GM18520 (cell line): ENCODE data around the gene IMPDH1.
"Not testable (repeated sequence)": the region's sequence is repeated elsewhere in the genome, so short reads cannot be mapped to it uniquely, and the experiment has no call there.

Experiments used
- ATAC-seq: cut with Tn5 transposase; IDR thresholded peaks from one replicate; pipeline ENCODE4 v1.9.1; 2021; ENCODE audit not compliant: unreplicated experiment

IMPDH1 gene

DNA sequence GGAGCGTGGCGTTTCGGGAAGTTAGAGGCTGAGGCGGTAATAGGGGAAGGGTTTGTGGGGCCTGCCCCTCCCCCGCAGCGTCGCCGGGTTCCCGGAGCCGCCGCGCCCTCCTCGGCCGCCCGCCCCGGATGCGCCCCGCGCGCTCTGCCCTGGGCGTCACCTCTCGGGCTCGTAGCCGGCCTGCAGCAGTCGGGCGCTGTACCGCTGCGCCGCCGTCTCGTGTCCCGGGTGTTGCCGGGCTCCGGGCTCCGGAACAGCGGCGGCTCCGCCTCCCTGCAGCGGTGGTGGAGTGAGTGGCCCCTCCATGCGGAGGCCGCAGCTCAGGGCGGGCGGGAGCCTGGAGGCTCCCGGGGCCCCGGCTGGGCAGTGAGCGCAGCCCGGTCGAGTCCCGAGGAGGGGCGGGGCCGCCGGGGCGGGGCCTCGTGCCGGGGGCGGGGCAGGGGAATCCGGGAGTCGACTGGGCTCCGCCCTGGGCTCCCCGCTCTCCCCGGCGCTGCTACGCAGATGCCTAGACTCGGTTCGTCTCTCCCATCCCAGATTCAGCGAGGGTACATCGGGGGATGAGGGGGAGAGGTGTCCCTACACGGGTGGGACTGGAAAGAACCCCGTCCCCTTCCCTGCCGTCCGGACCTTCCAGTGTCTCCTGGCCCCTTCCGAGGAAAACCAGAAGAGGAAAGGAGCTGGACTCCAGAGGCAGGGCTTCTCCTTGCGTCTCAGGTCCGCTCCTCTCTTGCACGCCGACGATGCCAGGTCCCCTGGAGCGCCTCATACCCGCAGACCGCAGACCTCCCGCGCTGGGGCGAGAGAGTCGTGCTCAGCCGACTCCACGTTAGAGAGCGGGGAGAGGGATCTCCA lies at the start of gene IMPDH1:
TSS of gene IMPDH1 (minus strand) at position 387 of the 855 bp plus-strand sequence. CDS start at position 306, 81 bp downstream.
- ATAC-seq: peak; percentile 80

DNA sequence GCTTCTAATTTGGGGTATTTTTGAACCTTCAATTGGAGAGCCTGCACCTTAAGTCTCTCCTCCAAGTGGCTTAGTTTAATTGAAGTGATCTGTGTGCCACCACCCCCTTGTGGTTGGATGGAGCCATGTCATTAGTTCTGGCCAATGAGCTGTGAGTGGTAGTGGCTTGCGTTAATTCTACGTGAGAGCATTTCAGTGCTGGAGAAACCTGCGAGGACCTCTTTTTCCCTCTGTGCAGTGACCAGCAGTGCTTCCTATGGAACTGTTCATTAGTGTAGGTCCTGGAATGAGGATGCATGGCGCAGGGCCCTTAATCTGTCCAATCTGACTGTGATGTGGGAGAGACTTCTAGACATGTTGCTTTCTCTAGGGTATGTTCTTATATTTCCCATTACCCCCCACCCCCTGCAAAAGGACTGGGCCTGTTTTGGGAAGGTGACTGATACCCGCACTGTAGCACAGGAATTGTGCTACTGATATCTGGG lies 49.7 kb upstream of the IMPDH1 start:
- peak; percentile 28 for ATAC-seq

DNA sequence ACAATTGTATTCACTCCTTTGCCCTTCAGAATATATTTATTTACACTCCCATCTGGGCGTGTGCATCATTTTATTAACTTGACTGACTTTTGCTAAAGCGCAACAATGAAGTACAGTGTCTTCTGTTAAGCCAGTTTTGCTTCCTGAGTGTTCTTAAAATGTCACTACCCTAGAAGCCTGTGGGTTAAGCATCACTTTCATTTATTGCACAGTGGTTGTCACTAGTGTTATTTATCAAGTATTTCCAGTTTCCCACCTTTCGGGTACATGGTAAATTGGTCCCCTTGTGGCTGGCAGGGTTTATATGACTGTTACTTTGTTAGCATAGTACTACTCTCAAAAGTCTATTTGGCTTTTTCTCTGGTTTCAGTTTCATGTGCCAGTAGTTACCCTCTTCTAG lies 49.2 kb upstream of the IMPDH1 start:
- ATAC-seq: peak; percentile 29

- ATAC-seq: not testable (repeated sequence)
Observed at GRCh38 chr7:128457385-128457784, 47.6 kb upstream of the IMPDH1 start.

DNA sequence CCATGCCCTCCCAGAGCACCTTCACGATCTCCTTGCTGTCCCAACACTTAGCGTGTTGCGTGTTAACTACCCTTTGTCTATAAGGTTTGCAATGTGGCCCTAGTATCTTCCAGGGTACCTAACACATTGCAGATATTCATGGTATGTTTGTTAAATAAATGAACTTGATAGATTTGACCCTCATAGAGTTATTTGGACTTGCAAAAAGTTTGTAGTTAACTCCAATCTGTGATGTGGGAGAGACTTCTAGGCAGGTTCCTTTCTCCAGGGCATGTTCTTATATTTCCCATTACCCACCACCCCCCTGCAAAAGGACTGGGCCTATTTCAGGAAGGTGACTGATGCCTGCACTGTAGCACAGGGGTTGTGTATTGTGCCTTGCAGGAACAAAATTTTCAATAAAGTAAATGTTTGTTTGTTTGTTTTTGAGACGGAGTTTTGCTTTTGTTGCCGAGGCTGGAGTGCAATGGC lies 46.5 kb upstream of the IMPDH1 start:
- ATAC-seq: no peak

DNA sequence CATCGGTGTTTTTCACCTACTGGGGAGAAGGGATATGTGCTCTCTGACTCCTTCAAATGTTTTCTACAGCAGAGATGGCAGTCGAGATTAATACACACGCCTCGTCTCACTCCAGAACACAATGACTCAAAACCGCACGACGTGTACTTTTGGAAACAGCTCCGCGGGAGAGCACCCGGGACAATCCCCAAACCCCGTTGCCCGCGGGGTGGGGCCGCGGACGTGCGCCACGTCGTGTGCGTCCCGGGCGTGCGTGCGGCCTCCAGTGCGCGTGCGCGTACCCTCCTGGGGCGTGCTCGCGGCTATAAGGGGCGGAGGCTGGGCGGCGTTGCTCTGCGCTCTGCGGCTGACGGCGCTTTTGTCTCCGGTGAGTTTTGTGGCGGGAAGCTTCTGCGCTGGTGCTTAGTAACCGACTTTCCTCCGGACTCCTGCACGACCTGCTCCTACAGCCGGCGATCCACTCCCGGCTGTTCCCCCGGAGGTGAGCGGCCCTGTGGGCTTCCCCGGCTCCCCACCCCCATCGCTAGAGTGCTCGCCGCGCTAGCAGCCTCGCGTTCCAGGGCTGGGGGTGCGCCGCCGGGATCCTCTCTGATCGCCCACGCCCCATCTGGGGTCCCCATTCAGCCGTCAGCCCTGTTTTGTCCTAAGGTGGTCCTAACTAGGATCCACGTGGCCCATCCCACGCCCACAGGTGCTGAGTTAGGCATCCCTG lies 45.9 kb upstream of the IMPDH1 start, which contains the start of gene HILPDA:
TSS of gene HILPDA (plus strand) at position 336 of the 712 bp plus-strand sequence. CDS start 1,391 bp downstream, outside the sequence.
- ATAC-seq: peak; percentile 68

DNA sequence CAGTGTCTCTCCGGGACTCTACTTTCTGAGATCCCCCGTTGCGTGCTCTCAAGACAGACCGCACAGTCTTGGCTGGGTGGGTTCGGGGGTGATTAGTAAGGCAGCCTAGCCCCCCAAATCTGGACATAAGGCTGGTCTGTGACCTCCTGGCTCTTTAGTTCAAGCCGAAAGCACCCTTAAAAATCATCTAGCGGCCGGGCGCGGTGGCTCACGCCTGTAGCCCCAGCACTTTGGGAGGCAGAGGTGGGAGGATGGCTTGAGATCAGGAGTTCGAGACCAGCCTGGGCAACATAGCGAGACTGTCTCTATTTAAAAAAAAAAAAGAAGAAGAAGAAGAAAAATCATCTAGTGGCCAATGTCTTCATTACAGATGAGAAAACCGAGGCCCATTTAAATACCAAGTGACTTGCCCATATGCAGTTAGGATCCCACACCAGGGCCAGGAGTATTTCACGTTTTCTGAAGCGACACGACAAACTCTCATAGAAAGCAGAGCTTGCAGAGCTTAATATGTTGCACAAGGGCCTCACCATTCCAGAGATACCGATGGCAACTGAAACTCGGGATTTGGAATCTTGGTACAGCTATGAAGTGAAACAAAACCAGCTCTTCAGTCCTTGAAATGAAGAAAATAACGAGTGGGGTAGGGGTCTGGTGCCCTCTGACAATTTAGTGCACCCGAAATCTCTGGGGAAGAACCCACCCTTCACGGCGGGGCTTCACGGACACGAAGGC lies 45.2 kb upstream of the IMPDH1 start:
- no peak for ATAC-seq

DNA sequence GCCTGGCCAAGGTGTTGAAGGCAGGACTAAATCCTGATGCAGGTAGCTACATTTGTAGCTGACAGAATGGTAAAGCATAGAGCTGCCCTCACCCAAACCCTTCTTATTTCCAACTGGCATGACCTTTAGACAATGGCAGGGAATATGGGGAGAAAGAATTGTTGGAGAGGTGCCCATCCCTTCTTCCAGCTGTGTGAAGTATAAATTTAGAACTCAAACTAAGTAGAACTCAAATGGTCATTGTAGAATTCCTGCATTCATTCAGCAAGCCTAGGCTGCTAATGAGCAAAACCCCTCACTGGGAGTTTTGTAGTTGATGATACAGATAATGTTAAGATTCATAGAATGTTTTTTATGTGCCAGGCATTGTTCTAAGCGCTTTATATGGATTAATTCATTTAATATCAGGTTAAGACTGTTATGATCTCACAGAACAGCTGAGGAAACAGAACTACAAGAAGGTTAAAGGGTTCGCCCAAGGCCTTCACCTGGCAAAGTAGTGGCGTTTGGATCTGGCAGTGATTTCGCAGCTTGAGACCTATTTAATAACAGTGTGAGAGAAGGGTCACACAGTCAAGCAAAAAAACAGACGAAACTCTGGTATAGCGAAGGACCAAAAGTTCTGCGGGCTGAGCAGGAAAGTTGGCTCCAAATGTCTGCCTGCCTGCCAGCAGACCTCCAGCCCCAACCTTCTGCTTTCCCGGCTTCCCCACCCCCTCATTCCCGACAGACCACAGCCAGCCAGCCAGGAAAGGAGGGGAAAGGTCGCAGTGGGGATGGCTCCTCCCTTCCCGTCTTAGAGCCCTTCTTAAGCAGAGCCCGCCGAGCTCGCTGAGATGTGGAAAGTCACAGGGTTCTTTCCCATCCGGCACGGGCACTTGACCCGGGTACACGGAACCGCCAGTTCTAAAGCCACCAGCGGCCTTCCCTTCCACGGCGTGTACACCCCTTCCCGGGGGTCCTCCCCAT lies 44.3 kb upstream of the IMPDH1 start:
- no peak for ATAC-seq

GRCh38 chr7:128452552-128452951 lies 42.8 kb upstream of the IMPDH1 start:
- no peak for ATAC-seq

GRCh38 chr7:128450913-128451312 lies 41.1 kb upstream of the IMPDH1 start:
- no peak for ATAC-seq

DNA sequence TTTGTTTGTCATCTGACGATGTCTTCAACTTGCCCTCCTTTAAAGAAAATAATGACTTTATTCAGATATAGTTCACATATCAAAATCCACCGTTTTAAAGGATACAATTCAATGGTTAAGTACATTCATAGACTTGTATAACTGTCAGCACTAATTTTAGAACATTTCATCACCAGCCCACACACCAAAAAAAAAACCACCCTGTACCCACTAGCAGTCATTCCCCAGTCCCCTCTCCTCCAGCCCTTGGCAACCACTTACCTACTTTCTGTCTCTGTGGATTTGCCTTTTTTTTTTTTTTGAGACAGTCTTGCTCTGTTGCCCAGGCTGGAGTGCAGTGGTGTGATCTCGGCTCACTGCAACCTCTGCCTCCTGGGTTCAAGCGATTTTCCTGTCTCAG lies 40.6 kb upstream of the IMPDH1 start:
- ATAC-seq: no peak

- no peak for ATAC-seq
Observed at GRCh38 chr7:128448751-128449302, 39.0 kb upstream of the IMPDH1 start.

- ATAC-seq: no peak
Observed at GRCh38 chr7:128447941-128448564, 38.3 kb upstream of the IMPDH1 start.

- ATAC-seq: no peak
Observed at GRCh38 chr7:128446306-128446705, 36.5 kb upstream of the IMPDH1 start.

- no peak for ATAC-seq
Observed at GRCh38 chr7:128443831-128444600, 34.2 kb upstream of the IMPDH1 start.

DNA sequence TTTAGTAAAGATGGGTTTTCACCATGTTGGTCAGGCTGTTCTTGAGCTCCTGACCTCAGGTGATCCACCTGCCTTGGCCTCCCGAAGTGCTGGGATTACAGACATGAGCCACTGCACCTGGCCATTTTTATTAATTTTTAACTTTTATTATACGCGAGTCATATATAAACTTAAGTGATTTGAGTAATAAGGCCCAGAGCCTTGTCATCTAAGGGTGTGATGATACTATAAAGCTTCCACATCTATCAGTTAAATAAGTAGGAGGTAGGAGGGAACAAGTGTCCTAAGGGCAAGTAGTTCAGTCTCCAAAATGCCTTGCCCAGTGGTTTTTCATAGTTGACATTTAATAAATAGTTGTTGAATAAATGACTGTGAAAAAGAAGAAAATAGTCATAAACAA lies 32.6 kb upstream of the IMPDH1 start:
- no peak for ATAC-seq

- ATAC-seq: no peak
Observed at GRCh38 chr7:128437426-128438332, 27.9 kb upstream of the IMPDH1 start.
